Superior temporal gyrus (tissue), 1 donor: ENCODE data around the gene HSPA1A.

ENCODE experiments used
- DNase-seq: peaks from one replicate; pipeline ENCODE4 v3.0.0-alpha.2; 2016; ENCODE audit errors: extremely low spot score

HSPA1A gene

GRCh38 chr6:31815025-31815838 lies at the start of gene HSPA1A, which contains the start of gene HSPA1L:
HSPA1A (plus strand) TSS chr6:31815543; CDS start chr6:31815757, 214 bp downstream.
HSPA1L (minus strand) TSS chr6:31815283; CDS start chr6:31811972, 3,311 bp downstream.
- peak; percentile 99 for DNase-seq

DNA sequence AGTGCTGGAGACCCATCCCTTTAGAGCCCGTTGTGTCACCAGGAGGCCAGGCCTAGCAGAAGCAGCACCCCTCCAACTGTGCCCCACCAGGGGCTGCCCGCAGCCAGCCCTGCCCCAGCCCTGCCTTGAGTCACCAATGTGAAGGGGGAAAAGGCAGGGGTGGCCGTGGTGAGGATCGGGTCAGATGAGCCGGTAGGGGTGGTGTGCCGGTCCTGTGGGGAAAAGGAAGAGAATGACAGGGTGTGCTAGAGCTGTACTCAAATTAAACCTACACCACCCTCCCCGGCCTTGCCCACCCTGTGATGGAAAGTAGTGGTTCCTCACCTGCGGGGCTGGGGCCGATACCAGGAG lies 49.8 kb upstream of the HSPA1A start:
- no peak for DNase-seq

DNA sequence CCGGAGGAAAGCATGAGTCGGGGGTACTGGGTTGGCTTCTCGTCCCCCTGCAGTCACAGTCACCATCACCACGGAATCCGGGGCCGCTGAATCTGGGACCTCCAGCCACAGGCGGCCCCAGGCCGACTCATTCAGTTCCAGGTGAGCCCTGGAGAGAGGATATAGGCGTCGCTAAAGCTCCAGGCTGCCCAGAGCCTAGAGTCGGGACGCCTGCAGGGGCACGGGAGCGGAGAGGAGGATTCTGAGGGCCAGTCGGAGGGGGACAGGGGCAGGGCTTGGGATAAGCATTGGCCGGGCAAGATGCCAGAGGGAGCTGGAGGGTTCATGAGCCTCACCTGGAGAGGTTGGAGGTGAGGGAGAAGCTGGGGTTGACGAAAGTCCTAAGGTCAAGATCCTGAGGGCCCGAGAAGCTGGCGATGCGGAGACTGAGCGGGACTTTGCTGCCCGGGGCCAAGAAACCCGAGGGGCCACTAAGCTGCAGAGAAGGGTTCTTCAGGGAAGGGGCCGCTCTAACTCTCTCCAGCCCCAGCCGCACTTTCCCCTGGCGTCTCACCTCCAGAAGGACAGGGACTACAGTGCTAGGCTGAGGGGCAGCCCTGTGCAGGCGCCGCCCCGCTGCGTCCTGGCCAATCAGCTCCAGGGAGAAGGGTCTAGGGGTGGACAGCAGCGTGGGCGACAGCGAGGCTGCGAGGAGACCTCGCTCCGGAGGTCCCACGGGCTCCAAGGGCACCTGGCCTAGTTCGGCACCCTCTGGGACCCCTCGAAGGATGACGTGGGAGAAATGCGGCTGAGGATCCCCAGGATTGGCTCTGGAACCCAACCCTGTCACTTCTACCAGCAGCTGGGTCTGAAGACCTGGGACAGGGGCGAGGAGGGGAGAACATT lies 49.2 kb upstream of the HSPA1A start:
- no peak for DNase-seq

DNA sequence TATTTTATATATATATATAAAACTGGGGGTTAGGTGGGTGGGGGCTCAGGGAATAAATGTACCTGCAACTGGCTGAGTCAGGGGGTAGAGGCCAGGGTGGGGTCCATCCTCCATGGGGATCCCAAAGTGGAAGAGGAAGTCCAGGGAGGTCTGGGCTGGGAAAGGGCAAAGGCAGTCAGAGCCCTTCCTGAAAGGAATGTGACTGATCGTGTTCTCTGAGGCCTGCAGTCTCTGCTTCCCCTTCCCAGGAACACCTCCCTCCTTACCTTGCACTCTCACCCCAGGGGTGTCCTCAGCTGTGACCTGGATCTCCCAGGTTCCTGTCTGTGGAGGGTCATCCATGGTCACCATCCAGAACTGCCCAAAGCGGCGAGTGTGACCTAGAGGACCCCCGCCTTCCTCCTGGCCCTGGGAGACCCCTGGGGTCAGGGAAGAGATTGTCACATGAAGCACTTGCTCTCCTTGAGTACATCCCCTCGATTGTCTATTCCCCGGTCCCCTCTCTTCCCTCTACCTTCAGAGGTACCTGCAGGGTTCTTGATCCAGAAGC lies 48.2 kb upstream of the HSPA1A start:
- no peak for DNase-seq

DNA sequence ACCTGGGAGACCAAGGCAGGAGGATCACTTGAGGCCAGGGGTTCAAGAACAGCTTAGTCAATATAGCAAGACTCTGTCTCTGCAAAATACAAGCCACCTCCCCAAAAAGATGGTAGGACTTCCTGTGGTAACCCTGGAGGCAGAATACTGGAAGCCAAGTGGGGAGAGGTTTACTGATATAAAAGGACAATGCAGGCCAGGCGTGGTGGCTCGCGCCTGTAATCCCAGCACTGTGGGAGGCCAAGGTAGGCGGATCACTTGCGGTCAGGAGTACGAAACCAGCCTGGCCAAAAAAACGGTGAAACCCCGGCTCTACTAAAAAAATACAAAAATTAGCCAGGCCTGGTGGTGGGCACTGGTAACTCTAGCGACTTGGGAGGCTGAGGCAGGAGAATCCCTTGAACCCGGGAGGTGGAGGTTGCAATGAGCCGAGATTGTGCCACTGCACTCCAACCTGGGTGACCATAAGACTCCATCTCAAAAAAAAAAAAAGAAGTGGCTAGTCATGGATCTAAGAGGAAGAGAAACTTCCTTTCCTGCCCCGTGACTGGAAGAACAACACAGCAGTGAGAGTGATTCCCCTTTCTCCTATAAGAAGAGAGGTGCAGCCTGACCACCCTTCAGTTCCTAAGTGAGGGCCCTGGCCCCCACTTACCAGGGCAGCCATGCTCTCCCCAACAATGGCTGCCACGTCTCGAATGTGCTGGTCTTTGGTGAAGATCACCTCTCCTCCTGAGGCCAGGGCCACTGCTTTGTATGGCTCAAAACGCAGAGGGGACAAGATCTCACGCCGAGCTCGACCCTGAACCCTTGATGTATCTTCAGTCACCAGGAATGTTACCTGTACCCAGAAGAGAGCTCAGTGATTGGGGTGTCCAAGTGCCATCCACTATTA lies 46.7 kb upstream of the HSPA1A start:
- peak; percentile 16 for DNase-seq

- DNase-seq, result no peak
Measured at GRCh38 chr6:31769684-31770371, 45.5 kb upstream of the HSPA1A start.

- no peak for DNase-seq
Measured at GRCh38 chr6:31770860-31771259, 44.5 kb upstream of the HSPA1A start.

- DNase-seq, result no peak
Measured at GRCh38 chr6:31771992-31772358, 43.4 kb upstream of the HSPA1A start.

DNA sequence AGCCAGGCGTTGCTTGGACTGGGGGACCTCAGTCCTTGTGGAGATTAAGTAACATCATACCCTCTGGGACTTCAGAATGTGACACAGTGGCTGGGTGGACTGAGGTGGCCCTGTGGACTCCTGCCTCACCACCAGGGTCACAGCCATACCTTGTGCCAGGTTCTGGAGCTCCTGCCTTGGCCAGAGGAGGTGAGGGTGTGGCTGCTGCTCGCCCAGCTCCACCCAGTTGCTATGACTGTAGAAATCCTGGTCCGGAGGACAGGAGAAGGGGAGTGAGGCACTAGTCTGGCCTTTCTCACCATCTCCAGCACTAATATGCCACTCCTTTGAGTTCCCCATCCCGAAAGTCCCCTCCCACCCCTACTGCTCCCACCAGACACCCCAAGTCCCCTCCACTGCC lies 40.2 kb upstream of the HSPA1A start:
- no peak for DNase-seq

GRCh38 chr6:31775633-31776484 lies 39.5 kb upstream of the HSPA1A start:
- DNase-seq, result no peak

GRCh38 chr6:31776485-31776988 lies 38.8 kb upstream of the HSPA1A start:
- no peak for DNase-seq

GRCh38 chr6:31776989-31777666 lies 38.2 kb upstream of the HSPA1A start, which contains the start of gene VWA7:
VWA7 (minus strand) TSS chr6:31777328; CDS start chr6:31776779, 549 bp downstream.
- DNase-seq, result no peak

DNA sequence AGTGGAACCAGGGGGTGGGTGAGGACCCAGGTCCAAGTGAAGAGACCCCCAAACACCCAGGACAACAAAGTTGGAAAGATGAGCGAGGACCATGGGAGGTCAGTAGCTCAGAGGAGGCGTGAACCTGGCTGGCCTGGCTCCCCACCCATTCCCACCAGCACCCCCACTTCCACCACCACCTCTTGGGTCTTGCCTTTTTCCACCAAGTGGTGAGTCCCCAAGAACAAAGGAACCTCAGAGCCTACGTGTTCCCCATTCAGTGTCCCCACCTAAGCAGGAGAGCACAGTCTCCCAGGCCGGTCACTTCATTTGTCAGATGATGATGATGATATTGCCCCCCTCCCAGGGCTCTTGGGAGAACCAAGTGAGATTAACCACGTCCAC lies 37.7 kb upstream of the HSPA1A start:
- no peak for DNase-seq

DNA sequence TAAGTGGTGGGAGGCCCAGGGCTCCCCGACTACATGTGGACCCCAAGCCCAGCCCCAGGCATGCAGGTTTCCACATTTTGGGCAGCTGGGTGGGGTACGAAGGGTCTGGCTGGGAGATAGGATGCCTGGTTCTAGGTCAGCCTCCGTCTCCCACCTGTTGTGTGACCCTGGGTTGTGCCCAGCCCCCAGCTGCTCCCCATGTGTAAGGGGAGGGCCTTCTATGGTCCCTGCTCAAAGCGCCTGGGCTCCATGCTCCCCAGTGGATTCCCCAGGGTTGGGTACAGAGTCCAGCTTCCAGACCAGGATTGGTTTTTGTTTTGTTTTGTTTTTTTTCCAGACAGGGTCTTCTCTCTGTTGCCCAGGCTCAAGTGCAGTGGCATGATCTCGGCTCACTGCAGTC lies 37.1 kb upstream of the HSPA1A start:
- DNase-seq, result no peak

GRCh38 chr6:31778999-31779885 lies 36.1 kb upstream of the HSPA1A start:
- no peak for DNase-seq

- DNase-seq, result no peak
Measured at GRCh38 chr6:31779908-31780307, 35.4 kb upstream of the HSPA1A start.

GRCh38 chr6:31780507-31781243 lies 34.7 kb upstream of the HSPA1A start:
- no peak for DNase-seq
